T-helper 1 cell treated with Interleukin-12 subunit alpha and Interleukin-12 subunit beta and Interleukin-4 antibody, amounts not matched to agents 30 ng/mL and 1 ng/mL, for 36 hours (primary cell): ENCODE measurements around the gene PTAR1. TPM values are rescaled to one million over a fixed set of nuclear protein-coding genes. Genes with fewer than 3 reads are reported as not detected.
"Not testable (repeated sequence)": the region's sequence is repeated elsewhere in the genome, so short reads cannot be mapped to it uniquely, and the experiment has no call there.

ENCODE experiments used
- intact Hi-C: fragments of 100-400 bp; cut with micrococcal nuclease; formaldehyde crosslinking; loops from one replicate; pipeline ENCODE4 v1.15.1; 2024
- total RNA-seq: library from RNA; stranded (reverse); gene quantifications from 2 replicates; pipeline ENCODE4 v1.2.3, GENCODE V29; 2022

PTAR1 gene, protein sequence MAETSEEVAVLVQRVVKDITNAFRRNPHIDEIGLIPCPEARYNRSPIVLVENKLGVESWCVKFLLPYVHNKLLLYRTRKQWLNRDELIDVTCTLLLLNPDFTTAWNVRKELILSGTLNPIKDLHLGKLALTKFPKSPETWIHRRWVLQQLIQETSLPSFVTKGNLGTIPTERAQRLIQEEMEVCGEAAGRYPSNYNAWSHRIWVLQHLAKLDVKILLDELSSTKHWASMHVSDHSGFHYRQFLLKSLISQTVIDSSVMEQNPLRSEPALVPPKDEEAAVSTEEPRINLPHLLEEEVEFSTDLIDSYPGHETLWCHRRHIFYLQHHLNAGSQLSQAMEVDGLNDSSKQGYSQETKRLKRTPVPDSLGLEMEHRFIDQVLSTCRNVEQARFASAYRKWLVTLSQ
- 51.3 and 52.1 TPM in 2 replicates for total RNA-seq

DNA sequence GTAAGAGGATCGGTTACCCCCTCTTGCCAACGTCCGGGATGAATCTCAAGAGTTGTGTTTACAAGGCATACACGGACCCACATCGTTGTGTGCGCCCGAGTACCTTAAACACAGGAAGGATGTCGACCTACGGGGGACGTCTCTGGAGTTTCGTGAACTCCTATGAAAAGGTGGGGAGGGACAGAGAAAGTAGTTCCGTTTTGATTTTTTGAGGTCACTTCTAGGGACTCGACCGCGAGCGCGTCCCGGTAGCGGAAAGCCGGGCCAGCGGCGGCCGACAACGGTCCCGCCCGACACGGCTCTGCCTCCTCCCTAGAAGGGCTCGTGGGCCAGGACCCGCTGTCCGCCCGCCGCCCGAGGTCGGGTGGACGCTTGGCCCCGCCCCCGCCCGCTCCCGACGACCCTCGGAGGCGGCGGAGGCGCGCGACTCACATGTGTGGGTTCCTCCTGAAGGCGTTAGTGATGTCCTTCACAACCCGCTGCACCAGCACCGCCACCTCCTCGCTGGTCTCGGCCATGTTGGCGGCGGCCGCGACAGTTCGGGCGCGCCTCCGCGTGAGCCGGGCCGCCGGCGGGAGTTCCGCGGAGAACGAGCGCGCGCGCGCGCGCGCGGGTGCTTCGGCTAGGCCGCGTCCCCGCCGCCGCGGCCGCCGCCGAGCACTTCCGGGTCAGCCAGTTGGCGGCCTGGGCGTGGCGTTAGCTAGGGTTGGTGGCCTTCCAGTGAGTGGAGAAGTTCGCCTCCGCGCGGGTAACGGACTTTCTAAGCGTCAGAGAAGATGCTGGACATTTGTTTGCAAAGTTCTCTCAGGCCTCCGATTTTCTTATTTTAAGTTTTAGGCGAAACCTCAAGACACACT lies at the start of gene PTAR1:
Gene PTAR1 (minus strand): TSS at position 591 of the 857 bp plus-strand sequence. CDS start 73 bp downstream, at position 518.
- intact Hi-C loops: loop anchor here (1.0 to 10.0 kb wide), 10 partner anchors 20 to 805 kb away; partner anchors contain the start of genes APBA1, CFAP95 and SMC5

DNA sequence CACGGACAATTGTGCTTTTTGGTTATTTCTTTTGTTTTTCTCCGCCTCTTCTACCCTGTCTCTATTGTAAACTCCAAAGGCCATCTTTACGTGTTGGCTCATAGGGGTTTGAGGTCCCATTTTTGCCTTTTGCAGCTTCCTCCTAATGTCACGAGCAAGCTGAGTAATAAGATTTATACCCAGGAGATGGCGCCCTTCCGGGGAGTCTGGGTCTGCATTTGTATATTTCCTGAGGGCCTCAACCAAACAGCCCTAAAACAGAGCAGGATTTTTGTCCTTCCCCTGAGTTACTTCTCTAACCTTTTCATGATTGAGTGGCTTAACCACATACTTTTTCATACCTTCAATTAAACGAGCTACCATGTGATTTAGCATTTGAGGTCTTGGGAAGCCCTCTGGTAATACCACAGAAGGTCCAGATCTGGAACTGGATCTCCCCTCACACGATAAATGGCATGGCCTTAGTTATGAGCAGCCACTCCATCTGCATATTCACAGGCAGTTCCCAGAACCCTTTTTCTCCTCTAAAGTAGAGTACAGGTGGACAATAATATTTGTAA lies 49.6 kb upstream of the PTAR1 start:
- intact Hi-C loops: loop anchor here (1.0 to 2.0 kb wide), 5 partner anchors 51 to 137 kb away; partner anchors contain the start of gene APBA1

DNA sequence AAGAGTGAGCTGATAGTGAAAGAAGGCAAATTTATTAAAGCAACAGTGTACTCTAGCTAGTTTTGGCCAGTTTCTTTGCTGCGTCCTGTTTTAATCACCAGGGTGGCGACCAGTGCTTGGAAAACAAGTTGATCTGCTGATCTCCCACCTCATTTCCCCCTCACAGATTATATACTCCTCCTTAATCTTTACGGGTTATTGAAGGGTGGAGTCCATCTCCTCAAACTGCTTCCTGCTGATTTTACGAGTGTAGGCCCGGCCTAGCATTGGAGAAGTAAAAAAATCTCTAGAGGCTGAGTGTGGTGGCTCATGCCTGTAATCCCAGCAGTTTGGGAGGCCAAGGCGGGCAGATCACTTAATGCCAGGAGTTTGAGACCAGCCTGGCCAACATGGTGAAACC lies 46.8 kb upstream of the PTAR1 start:
- intact Hi-C loops: no loop called here

DNA sequence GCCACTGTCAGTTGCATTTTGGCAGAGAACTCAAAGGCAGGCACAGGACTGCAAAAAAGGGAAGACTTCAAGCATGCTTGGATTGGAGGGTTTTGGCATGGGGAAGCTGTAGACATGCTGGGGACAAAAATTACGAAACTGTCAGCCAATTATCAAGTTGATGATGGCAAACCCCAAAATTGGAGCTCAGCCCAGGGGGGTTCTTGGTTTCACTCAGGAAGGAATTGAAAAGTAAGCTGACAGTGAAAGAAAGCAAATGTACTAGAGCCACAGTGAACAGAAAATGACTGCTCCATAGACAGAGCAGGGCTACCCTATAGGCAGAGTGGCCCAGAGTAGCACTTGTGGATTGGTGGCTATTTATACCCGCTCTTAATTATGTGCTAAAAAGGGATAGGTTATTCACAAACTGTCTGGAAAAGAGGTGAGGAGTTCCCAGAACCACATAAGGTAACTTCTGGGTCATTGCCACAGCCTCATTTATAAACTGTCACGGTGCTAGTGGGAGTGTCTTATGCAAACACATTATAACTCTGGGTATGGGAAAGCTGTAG lies 46.2 kb upstream of the PTAR1 start:
- intact Hi-C loops: no loop called here

DNA sequence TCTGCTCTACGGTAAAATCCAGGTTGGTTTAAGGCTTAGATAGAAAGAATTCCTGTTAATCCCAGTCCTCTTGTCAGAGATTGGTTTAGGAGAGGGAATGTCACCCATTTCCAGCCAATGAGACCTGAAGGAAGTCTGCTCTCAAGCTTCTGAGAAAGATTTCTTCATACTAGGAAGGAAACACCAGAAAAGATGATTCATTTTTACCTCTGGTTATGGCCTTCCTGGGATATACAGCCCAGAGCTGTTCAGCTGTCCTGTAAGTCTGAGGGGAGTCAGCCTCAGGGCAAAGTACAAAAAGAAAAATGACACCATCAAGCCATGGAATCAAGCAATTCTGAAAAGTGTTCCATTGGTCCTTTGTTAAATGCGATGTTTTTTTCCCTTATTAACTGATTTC lies 42.2 kb upstream of the PTAR1 start:
- intact Hi-C loops: no loop called here

DNA sequence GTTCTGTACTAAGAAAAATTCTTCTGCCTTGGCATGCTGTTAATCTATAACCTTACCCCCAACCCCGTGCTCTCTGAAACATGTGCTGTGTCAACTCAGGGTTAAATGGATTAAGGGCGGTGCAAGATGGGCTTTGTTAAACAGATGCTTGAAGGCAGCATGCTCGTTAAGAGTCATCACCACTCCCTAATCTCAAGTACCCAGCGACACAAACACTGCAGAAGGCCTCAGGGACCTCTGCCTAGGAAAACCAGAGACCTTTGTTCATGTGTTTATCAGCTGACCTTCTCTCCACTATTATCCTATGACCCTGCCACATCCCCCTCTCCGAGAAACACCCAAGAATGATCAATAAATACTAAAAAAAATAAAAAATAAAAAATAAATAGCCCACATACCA lies 40.2 kb upstream of the PTAR1 start:
- intact Hi-C loops: not testable (repeated sequence)

DNA sequence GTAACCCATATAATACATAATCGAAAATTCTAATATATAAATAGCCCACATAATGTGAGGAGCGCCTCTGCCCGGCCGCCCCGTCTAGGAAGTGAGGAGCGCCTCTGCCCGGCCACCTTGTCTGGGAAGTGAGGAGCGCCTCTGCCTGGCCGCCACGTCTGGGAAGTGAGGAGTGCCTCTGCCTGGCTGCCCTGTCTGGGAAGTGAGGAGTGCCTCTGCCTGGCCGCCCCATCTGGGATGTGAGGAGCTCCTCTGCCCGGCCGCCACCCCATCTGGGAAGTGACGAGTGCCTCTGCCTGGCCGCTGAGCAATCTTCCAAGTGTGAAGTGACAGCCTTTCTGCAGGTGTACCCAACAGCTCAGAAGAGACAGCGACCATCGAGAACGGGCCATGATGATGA lies 39.7 kb upstream of the PTAR1 start:
- intact Hi-C loops: not testable (repeated sequence)

DNA sequence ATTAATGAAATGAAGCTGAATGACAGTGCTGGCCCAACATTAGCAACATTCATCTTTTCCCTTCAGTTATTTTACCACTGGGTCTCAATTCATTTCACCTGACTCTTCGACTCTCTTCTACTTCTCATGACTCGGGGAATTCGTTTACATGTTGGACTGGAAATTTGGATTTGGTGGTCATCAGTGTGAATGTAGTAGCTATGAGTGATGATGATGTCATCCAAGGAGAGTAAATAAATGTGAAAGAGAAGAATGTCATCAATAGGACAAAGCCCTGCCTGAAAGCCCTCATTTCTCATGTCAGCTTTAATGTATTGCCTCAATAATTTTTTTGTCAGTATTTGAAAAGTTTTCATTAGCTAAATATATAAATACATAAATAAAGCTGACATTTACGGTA lies 38.9 kb upstream of the PTAR1 start:
- intact Hi-C loops: no loop called here

DNA sequence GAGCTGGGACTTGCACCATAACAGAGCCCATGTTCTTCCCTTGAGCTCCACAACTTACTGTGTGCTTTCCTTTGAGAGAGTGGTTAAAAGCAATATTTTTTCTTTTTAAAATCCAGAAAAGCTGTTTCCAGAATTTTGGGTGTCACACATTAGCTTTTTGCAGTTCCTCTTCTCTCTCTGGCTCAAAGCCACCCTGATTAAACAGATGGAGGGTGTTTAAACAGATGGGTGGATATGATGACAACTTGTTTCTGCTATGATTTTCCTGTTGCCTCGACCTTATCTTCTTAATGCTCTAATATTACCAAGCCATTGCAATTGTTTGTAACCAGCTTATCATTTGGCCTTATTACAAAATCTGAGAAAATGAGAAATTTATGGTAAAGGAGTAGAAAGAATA lies 37.9 kb upstream of the PTAR1 start:
- intact Hi-C loops: no loop called here

DNA sequence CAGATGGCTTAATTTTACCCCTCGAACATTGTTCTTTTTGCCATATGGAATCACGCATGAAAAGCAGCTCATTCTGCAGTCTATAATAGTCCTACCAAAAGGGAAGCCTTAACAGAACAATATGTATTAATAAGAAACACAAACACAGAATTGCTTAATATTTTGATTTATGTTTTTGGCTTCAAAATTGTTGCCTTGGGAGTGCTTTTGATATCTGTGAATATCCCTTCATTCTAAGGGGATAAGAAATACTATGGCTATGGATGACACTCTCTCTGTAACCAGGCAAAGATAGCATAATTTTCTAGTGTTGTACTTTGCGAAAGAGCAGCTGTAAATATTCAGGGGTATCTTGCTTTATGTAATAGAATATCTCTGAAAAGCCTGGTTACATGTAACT lies 34.5 kb upstream of the PTAR1 start:
- intact Hi-C loops: no loop called here

DNA sequence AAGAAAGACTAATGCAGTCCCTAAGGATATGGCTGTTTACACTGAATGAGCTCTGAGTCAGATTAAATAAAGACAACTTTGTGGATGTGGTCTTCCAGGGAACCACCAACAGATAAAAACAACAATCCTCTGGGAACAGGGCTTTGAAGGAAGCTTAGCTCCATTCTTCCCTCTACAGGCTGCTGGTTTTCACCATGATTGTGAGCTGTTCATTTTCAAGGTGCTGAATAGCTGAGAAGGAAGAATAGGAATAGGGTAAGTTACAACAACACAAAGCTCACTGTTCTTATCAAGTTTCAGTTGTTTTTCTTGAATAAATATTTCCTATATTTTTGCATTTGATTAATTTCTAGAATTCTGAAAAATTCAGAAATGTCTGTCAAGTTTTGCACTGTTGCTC lies 25.9 kb upstream of the PTAR1 start:
- intact Hi-C loops: no loop called here

DNA sequence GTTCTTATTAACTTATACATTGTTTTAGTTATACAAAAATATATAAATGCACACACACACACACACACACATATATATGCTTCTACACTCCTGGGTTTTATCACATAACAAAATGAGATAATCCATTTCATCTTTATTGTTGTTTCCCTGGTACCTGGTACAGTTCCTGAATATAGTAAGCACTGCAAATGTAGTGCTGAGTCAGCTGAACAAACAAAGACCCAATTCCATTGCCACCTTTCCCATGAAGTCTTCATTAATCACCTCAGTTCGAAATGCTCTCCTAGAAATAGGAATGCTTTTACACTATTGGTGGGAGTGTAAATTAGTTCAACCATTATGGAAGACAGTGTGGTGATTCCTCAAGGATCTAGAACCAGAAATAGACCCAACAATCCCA lies 13.4 kb upstream of the PTAR1 start:
- intact Hi-C loops: no loop called here

DNA sequence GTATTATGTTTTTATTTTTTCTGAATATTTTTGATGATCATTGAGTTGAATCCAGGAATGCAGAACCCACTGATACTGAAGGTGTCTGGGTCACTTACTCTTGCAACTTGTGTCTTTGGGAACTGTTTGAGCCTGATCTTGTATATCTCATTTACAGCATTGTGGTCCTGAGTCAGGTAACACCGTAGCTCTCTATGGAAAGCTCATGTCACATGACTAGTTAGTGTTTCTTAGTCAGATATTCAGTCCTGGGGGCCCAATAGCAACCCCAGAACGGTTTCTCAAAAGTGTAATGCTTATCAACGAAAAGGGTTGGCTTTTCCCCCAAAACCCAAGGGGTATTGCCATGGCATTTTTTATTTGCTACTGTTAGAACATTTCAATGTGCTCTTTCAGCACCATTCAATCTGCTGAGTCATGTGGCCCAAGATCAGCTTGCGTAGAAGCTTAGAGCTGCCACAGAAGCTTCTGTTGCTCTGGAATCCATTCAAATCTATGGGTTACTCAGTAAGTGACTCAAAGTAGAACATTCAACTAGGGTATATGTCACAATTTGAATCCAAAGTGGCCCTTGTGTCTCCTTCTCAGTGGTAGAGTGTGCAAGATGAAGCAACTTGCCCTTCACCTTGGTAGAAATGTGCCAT lies 12.1 kb upstream of the PTAR1 start:
- intact Hi-C loops: no loop called here

DNA sequence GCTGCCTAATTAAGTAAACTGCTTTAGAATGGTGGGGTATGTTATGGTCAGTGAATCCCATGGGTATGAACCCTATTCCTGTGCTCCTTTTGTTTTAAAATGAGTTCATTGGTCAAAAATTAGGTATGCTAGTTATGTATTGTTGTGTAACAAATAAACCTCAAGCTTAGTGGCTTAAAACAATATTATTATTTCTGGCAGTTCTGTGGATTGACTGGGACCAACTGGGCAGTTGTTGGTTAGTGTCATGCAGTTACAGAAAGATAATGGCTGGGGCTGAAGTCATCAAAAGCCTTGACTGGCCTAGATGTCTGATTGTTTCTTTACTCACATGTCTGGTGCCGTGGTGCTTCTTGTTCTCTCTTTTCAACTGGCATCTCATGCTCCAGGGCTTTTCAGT lies 8.9 kb upstream of the PTAR1 start:
- intact Hi-C loops: no loop called here

DNA sequence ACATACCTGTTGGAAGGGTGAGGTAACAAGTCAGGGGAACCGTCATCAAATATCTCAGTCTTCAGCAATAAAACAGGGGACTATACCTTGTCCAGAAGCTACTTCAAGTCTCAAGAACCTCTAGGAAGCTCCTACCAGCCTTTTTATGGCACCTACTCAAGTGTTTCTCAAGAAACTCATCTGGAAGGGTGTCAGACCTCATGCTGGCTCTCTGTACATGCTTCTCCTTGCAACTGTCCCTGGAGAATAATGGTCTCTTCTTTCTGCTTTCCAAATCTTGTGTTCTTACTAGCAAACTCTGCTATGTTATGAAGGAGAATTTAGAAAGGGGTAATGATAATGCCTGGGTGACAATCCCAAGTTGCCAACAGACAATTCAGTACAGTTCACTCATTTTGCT lies 8.3 kb upstream of the PTAR1 start:
- intact Hi-C loops: no loop called here

DNA sequence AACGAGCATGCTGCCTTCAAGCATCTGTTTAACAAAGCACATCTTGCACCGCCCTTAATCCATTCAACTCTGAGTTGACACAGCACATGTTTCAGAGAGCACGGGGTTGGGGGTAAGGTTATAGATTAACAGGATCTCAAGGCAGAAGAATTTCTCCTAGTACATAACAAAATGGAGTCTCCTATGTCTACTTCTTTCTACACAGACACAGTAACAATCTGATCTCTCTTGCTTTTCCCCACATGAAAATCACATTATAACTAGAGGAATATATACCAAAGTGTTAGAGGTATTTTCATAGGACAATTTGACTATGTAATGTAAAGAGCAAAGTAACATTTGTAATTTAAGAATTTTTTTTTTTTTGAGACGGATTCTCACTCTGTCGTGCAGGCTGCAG lies 4.1 kb upstream of the PTAR1 start:
- intact Hi-C loops: not testable (repeated sequence)

DNA sequence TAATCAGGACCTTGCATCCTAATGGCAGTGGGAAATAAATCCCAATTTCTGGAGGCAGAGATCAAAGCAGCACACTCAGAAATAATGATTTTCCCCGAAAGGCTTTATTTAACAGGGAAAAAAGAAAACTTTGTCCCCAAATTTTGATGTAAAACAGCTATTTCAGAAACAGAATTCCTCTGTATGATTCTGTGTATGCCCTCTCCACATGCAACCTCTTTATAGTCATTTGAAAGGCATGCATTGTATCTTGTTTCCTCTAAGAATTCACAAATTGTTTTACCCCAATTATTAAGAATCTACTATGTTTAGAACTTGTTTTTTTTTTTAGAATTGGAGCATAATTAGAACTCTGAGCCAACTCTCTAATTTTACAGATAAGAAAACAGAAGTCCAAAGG lies 2.7 kb upstream of the PTAR1 start:
- intact Hi-C loops: no loop called here

DNA sequence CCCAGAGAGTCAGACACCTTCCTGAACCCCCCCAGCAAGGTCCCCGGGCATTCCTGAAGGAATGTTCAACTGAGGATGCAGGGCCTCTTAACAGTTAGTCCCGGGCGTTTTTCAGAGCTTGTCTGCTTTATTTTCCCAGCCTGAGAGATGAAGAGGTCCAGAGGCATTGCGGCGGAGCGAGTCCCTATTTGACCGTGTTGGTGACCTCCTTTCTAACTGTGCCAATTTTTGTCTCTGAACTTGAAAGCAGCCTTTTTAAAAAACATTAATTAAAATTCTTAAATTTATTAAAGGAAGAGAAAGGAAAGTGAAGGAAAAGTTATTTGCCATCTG lies 433 bp upstream of the PTAR1 start:
- intact Hi-C loops: loop anchor here (1.0 kb wide), 5 partner anchors 19 to 498 kb away; partner anchors contain the start of genes APBA1, CFAP95 and SMC5

DNA sequence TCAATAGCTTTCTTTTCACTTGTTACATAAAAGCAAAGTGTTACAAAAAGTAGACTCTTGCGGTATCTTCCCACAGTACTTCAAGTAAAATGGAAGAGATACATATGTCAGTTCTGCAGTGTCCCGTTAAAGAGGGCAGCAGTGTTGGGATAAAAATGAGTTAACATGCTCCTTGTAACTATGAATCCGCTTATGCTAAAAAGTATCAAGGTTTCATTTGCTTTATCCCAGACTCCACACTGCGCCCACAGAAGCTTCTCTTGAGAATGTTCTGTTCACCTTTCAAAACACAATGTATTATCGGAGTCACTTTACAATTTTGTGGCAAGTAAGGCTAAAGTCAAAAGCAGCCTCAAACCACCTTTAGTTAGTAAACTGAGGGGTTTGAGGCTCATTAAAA lies 790 bp downstream of the PTAR1 start:
- intact Hi-C loops: loop anchor here (2.0 to 10.0 kb wide), 5 partner anchors 50 to 806 kb away; no protein-coding TSS in a partner anchor

DNA sequence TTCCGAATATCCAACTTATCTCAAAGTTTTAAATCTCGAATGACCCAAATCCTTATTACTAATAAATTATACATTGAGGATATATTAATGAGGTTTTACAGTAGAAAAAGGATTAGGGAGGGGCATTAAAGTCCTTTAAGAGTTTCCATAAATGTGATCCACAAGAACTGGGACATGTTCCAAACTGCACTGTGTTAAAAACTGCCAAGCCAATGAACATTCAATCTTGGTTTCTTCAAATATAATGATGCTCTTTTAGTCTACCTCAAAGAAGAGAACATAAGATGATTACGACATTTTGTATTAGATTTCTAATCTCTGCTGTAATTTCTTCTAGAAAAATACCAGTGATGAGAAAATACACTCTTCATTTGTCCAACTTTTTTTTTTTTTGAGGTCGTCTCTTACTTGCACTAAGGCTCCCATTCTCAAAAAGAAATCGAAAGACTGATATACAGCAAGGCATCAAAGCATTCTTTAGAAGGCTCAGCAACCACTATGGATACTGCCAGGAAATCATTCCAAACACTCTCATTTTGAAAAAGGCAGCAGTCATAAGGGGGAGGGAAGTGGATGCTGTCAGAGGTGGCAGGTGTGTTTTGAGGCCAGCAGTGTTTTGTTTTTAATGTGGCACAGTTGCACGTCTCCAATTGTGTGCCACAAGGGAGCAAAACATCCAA lies 1.7 kb downstream of the PTAR1 start:
- intact Hi-C loops: loop anchor here (2.0 to 10.0 kb wide), 5 partner anchors 51 to 807 kb away; no protein-coding TSS in a partner anchor
